ENCODE results near the gene CNTNAP1.
A peak's percentile ranks its signal among the peaks of the same experiment; 100 is the strongest.

Gene CNTNAP1

GRCh38 chr17:42642336-42642735 lies 40.0 kb upstream of the CNTNAP1 start:
- no peak for TF ChIP-seq REST (IDR thresholded peaks at IDR 0.05; ENCODE audit: insufficient read depth in 1 of 2, low read depth in 2 of 2, low read length in 2 of 2)
- no peak for TF ChIP-seq SIN3A (IDR thresholded peaks at IDR 0.05; ENCODE audit: borderline replicate concordance, insufficient read depth, low read length)
- TF ChIP-seq TAF1 (IDR thresholded peaks at IDR 0.05; ENCODE audit: borderline replicate concordance, insufficient read depth, low read length): no peak
- TF ChIP-seq POLR2AphosphoS5 (IDR thresholded peaks at IDR 0.05; ENCODE audit: low read depth, low read length): no peak
- no peak for TF ChIP-seq FOXP2 (optimal IDR thresholded peaks at IDR 0.05; ENCODE audit: borderline replicate concordance, extremely low read depth, extremely low read length, insufficient read depth)

- TF ChIP-seq REST (IDR thresholded peaks at IDR 0.05; ENCODE audit: insufficient read depth in 1 of 2, low read depth in 2 of 2, low read length in 2 of 2) (no peak), SIN3A (IDR thresholded peaks at IDR 0.05; ENCODE audit: borderline replicate concordance, insufficient read depth, low read length) (no peak), FOXP2 (optimal IDR thresholded peaks at IDR 0.05; ENCODE audit: borderline replicate concordance, extremely low read depth, extremely low read length, insufficient read depth) (no peak), TAF1 (IDR thresholded peaks at IDR 0.05; ENCODE audit: borderline replicate concordance, insufficient read depth, low read length) (no peak), POLR2AphosphoS5 (IDR thresholded peaks at IDR 0.05; ENCODE audit: low read depth, low read length) (no peak)
Observed at GRCh38 chr17:42647778-42648177, 34.6 kb upstream of the CNTNAP1 start.

- TF ChIP-seq SIN3A (IDR thresholded peaks at IDR 0.05; ENCODE audit: borderline replicate concordance, insufficient read depth, low read length) (no peak), TAF1 (IDR thresholded peaks at IDR 0.05; ENCODE audit: borderline replicate concordance, insufficient read depth, low read length) (no peak), FOXP2 (optimal IDR thresholded peaks at IDR 0.05; ENCODE audit: borderline replicate concordance, extremely low read depth, extremely low read length, insufficient read depth) (no peak), POLR2AphosphoS5 (IDR thresholded peaks at IDR 0.05; ENCODE audit: low read depth, low read length) (no peak), REST (IDR thresholded peaks at IDR 0.05; ENCODE audit: insufficient read depth in 1 of 2, low read depth in 2 of 2, low read length in 2 of 2) (no peak)
Observed at GRCh38 chr17:42651392-42651791, 30.9 kb upstream of the CNTNAP1 start.

- TF ChIP-seq REST (IDR thresholded peaks at IDR 0.05; ENCODE audit: insufficient read depth in 1 of 2, low read depth in 2 of 2, low read length in 2 of 2) (peak in 1 of 2 experiments; percentile 51; a peak in 1 of 4 replicates), TAF1 (IDR thresholded peaks at IDR 0.05; ENCODE audit: borderline replicate concordance, insufficient read depth, low read length) (0 out of 2 replicates have a peak, but pooled peaks have one; percentile 53), POLR2AphosphoS5 (IDR thresholded peaks at IDR 0.05; ENCODE audit: low read depth, low read length) (peak; percentile 26; the same call in 1 of the 2 replicates), FOXP2 (optimal IDR thresholded peaks at IDR 0.05; ENCODE audit: borderline replicate concordance, extremely low read depth, extremely low read length, insufficient read depth) (no peak), SIN3A (IDR thresholded peaks at IDR 0.05; ENCODE audit: borderline replicate concordance, insufficient read depth, low read length) (no peak)
Observed at GRCh38 chr17:42653179-42654124, 28.9 kb upstream of the CNTNAP1 start.
